HepG2 (cell line): ENCODE data around the gene MYCBP2. TPM values are rescaled to one million over a fixed set of nuclear protein-coding genes. Genes with fewer than 3 reads are reported as not detected.

Source experiments
- ATAC-seq: fragments of 200-7000 bp; cut with Tn5 transposase; 3 replicates; pipeline ENCODE4 v1.9.1; 2020; ENCODE audit warnings: mild to moderate bottlenecking, moderate library complexity
- BruUV-seq: library from RNA; stranded (reverse); fragments of 400-500 nt; replicated peaks from 2 replicates; lab custom pipeline; 2021; lab: Mats Ljungman, UMichigan
- CTCF ChIA-PET: fragments of 300-600 bp; formaldehyde crosslinking; extraction: SDS; loops from one replicate; lab custom pipeline; 2021; ENCODE audit warnings: low total read pairs, inconsistent platforms, low intra/inter-chr PET ratio; lab: Yijun Ruan, JAX
- POLR2A ChIA-PET: fragments of 350-600 bp; sonication (Branson Sonifier 250); formaldehyde crosslinking; loops from one replicate; lab custom pipeline; 2020; ENCODE audit warnings: antibody characterized with exemption, inconsistent platforms; lab: Yijun Ruan, JAX
- DNase-seq: peaks from one replicate; pipeline ENCODE4 v3.0.0-alpha.2; 2015; ENCODE audit warnings: low spot score
- FAIRE-seq: peaks from 3 replicates; lab custom pipeline; 2011; peaks lifted over from hg19 to GRCh38; lab: Jason Lieb, UNC
- H2AFZ ChIP-seq: one replicate; pipeline ENCODE4 v1.6.1; 2011; ENCODE audit warnings: low read length, inconsistent platforms
- H3K27ac ChIP-seq: fragments of 300-600 bp; 3 replicates; pipeline ENCODE4 v1.8.0; 2011; ENCODE audit warnings: mixed run types, mild to moderate bottlenecking, mixed read lengths, low read length, inconsistent platforms; ENCODE audit not compliant: insufficient read depth; ENCODE audit errors: extremely low read length
- H3K27me3 ChIP-seq, 2 experiments: fragments of 200-600 bp in 1 of 2; 2 replicates in 1 of 2; 3 replicates in 1 of 2; pipeline versions ENCODE4 v1.6.0 to v1.8.0; 2011; ENCODE audit warnings: low read length in 2 of 2, mild to moderate bottlenecking in 2 of 2, moderate library complexity in 2 of 2, inconsistent platforms in 1 of 2; ENCODE audit not compliant: insufficient read depth in 2 of 2, control insufficient read depth in 1 of 2
- H3K36me3 ChIP-seq, 2 experiments: fragments of 200-600 bp in 1 of 2; replicated peaks in 1 of 2; 2 replicates in 1 of 2; 3 replicates in 1 of 2; pipeline versions ENCODE4 v1.5.1 to v1.8.0; 2011; ENCODE audit warnings: low read length in 2 of 2, inconsistent platforms in 1 of 2; ENCODE audit not compliant: insufficient read depth in 2 of 2, control insufficient read depth in 1 of 2
- H3K4me1 ChIP-seq: 2 replicates; pipeline ENCODE4 v1.5.1; 2012; ENCODE audit warnings: low read length, inconsistent platforms; ENCODE audit not compliant: insufficient read depth
- H3K4me2 ChIP-seq: 2 replicates; pipeline ENCODE4 v1.6.0; 2011; ENCODE audit warnings: low read depth, low read length, inconsistent platforms
- H3K4me3 ChIP-seq, 3 experiments: fragments of 200-600 bp in 1 of 3; sonication (generic), shearing (Covaris generic) in 1 of 3; replicated peaks in 1 of 3; 2 replicates each; pipeline ENCODE4 v1.5.1; 2011 to 2016; ENCODE audit warnings: low read length in 3 of 3, inconsistent platforms in 2 of 3, low read depth in 2 of 3, mild to moderate bottlenecking in 2 of 3, control low read depth in 1 of 3, mixed read lengths in 1 of 3; ENCODE audit not compliant: insufficient read depth in 1 of 3
- H3K79me2 ChIP-seq: one replicate; pipeline ENCODE4 v1.6.1; 2011; ENCODE audit warnings: low read length, inconsistent platforms; ENCODE audit not compliant: insufficient read depth
- H3K9ac ChIP-seq: 2 replicates; pipeline ENCODE4 v1.6.0; 2011; ENCODE audit warnings: mild to moderate bottlenecking, low read depth, low read length, inconsistent platforms; ENCODE audit not compliant: insufficient read depth
- H3K9me3 ChIP-seq: 2 replicates; pipeline ENCODE4 v1.5.1; 2012; ENCODE audit warnings: mild to moderate bottlenecking, low read length
- H4K20me1 ChIP-seq: 2 replicates; pipeline ENCODE4 v1.6.0; 2011; ENCODE audit warnings: inconsistent platforms, mild to moderate bottlenecking, low read length, moderate library complexity; ENCODE audit not compliant: insufficient read depth
- AGO1 ChIP-seq: fragments of 200-400 bp; formaldehyde crosslinking; IDR thresholded peaks from 2 replicates; pipeline ENCODE4 v1.6.1; 2017; ENCODE audit warnings: mild to moderate bottlenecking, low read depth, low read length, moderate library complexity; ENCODE audit not compliant: poor library complexity, severe bottlenecking
- ELF3 ChIP-seq: IDR thresholded peaks from 2 replicates; pipeline ENCODE4 v1.6.1; 2016; ENCODE audit warnings: missing genetic modification reagents, missing compliant biosample characterization
- ELK4 ChIP-seq: sonication (generic); formaldehyde crosslinking; IDR thresholded peaks from 2 replicates; pipeline ENCODE4 v1.9.0; 2021; ENCODE audit warnings: missing genetic modification reagents, borderline replicate concordance
- FOXA1 ChIP-seq, 2 experiments: fragments of 450-650 bp in 1 of 2; sonication (generic) in 1 of 2; formaldehyde crosslinking in 1 of 2; IDR thresholded peaks; 2 replicates each; pipeline versions ENCODE4 v1.4.0 to v1.6.1; 2016 to 2020; ENCODE audit warnings: missing genetic modification reagents in 1 of 2
- GATAD2A ChIP-seq: IDR thresholded peaks from 2 replicates; pipeline ENCODE4 v1.6.1; 2016
- HCFC1 ChIP-seq: fragments of 150-350 bp; IDR thresholded peaks from 2 replicates; pipeline ENCODE4 v1.6.1; 2014; ENCODE audit warnings: low read depth, low read length
- MTF2 ChIP-seq: sonication (generic); formaldehyde crosslinking; IDR thresholded peaks from 2 replicates; pipeline ENCODE4 v1.5.0; 2020; ENCODE audit warnings: missing genetic modification reagents, borderline replicate concordance
- POLR2AphosphoS5 ChIP-seq: IDR thresholded peaks from 2 replicates; pipeline ENCODE4 v1.6.1; 2012; ENCODE audit warnings: low read depth, low read length
- STAT5B ChIP-seq: sonication (generic); formaldehyde crosslinking; IDR thresholded peaks from 2 replicates; pipeline ENCODE4 v1.4.0; 2020; ENCODE audit warnings: missing genetic modification reagents
- ZBTB3 ChIP-seq: sonication (generic); formaldehyde crosslinking; IDR thresholded peaks from 2 replicates; pipeline ENCODE4 v1.4.0; 2020; ENCODE audit warnings: low read depth, mild to moderate bottlenecking, moderate library complexity, missing genetic modification reagents, borderline replicate concordance
- ZNF12 ChIP-seq: sonication (generic); formaldehyde crosslinking; IDR thresholded peaks from 2 replicates; pipeline ENCODE4 v1.5.0; 2020; ENCODE audit warnings: missing genetic modification reagents
- ZNF75D ChIP-seq: sonication (generic); formaldehyde crosslinking; IDR thresholded peaks from 2 replicates; pipeline ENCODE4 v1.8.1; 2023; ENCODE audit warnings: missing genetic modification reagents, mild to moderate bottlenecking, borderline replicate concordance
- ZNF761 ChIP-seq: sonication (generic); formaldehyde crosslinking; conservative IDR thresholded peaks from 2 replicates; pipeline ENCODE4 v1.4.0; 2020; ENCODE audit warnings: mild to moderate bottlenecking, missing genetic modification reagents
- in situ Hi-C: cut with HindIII; loops from 2 replicates; pipeline ENCODE4 v1.10.0; 2017; ENCODE audit warnings: low pct_unique_long_range_greater_than_20kb; ENCODE audit not compliant: extremely low pct_ligation_motif_present
- intact Hi-C: fragments of 100-400 bp; cut with micrococcal nuclease; formaldehyde crosslinking; loops from one replicate; pipeline ENCODE4 v1.10.0; 2022; ENCODE audit not compliant: unreplicated experiment
- polyA plus RNA-seq, 8 experiments: library from polyadenylated mRNA; depleted of rRNA in 3 of 8; stranded (reverse) in 7 of 8; unstranded in 1 of 8; fragments of >200 nt; fragmentation: Illumina TruSeq in 4 of 8; extraction: Trizol in 4 of 8; gene quantifications; 2 replicates each; pipeline versions ENCODE4 v1.2.1 to v1.2.3, GENCODE V29; 2011 to 2016; ENCODE audit warnings: low read depth in 4 of 8, missing spikeins in 1 of 8, mixed read lengths in 1 of 8; ENCODE audit not compliant: insufficient read depth in 1 of 8
- total RNA-seq, 5 experiments: library from RNA; depleted of rRNA; stranded (reverse); fragments of >200 nt; fragmentation: Illumina TruSeq; extraction: Trizol; gene quantifications; 2 replicates each; pipeline ENCODE4 v1.2.3, GENCODE V29; 2016; ENCODE audit warnings: low read depth in 1 of 5
- TF ChIP-seq, protein P1 (sequence below): sonication (generic); formaldehyde crosslinking; IDR thresholded peaks from 2 replicates; pipeline ENCODE4 v1.5.1; 2020; ENCODE audit warnings: missing genetic modification reagents, mild to moderate bottlenecking, borderline replicate concordance
- TF ChIP-seq, protein P2 (sequence below): sonication (generic); formaldehyde crosslinking; IDR thresholded peaks from 2 replicates; pipeline ENCODE4 v1.8.0; 2022; ENCODE audit warnings: missing genetic modification reagents, mild to moderate bottlenecking, moderate library complexity, borderline replicate concordance
- TF ChIP-seq, protein P3 (sequence below): sonication (generic); formaldehyde crosslinking; IDR thresholded peaks from 2 replicates; pipeline ENCODE4 v1.4.0; 2020; ENCODE audit warnings: missing genetic modification reagents

Gene MYCBP2
- total and polyA plus RNA-seq, 2 of the 13 experiments (the other 11 are each of a cell fraction or from before 2014, with no cell fraction given), result 16.3 to 35.3 TPM

DNA sequence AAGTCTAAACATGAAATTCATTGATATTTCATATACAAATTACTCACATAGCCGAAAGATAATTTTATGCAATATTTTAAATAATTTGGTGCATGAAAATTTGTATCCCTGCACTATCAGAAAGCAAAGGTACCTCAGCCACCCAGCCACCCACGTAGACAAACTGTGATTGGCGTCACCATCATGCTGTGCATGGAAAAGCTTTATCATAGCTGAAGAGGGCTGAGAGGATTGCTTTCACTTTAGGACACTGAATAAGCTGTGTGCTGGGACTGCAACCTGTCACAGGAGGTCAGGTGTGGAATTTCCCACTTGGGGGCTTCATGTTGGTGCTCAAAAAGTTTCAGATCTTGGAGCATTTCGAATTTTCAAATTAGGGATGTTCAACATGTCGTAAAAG lies 96.3 kb downstream of the MYCBP2 start (continued):
- TF ChIP-seq, protein P1, sequence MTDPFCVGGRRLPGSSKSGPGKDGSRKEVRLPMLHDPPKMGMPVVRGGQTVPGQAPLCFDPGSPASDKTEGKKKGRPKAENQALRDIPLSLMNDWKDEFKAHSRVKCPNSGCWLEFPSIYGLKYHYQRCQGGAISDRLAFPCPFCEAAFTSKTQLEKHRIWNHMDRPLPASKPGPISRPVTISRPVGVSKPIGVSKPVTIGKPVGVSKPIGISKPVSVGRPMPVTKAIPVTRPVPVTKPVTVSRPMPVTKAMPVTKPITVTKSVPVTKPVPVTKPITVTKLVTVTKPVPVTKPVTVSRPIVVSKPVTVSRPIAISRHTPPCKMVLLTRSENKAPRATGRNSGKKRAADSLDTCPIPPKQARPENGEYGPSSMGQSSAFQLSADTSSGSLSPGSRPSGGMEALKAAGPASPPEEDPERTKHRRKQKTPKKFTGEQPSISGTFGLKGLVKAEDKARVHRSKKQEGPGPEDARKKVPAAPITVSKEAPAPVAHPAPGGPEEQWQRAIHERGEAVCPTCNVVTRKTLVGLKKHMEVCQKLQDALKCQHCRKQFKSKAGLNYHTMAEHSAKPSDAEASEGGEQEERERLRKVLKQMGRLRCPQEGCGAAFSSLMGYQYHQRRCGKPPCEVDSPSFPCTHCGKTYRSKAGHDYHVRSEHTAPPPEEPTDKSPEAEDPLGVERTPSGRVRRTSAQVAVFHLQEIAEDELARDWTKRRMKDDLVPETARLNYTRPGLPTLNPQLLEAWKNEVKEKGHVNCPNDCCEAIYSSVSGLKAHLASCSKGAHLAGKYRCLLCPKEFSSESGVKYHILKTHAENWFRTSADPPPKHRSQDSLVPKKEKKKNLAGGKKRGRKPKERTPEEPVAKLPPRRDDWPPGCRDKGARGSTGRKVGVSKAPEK (CRISPR knock-in tag), result no peak
- no peak for TF ChIP-seq ZNF75D (CRISPR knock-in tag)
- no peak for TF ChIP-seq ZBTB3
- no peak for TF ChIP-seq ELK4
- no peak for TF ChIP-seq ZNF12 (CRISPR knock-in tag)

GRCh38 chr13:77225946-77226345 lies 100.9 kb downstream of the MYCBP2 start:
- no peak overlapping the region for H3K27ac ChIP-seq
- in situ Hi-C loops (no loop called here), intact Hi-C loops (no loop called here)
- no peak overlapping the region for H3K9ac ChIP-seq
- H3K4me1 ChIP-seq, result no peaks in the 10 kb centered on the region
- H2AFZ ChIP-seq, result no peak overlapping the region
- no peak for FAIRE-seq
- DNase-seq, result no peak
- ChIA-PET POLR2A (no interaction called here), CTCF (no interaction called here)
- no peaks in the 10 kb centered on the region for H3K27me3 ChIP-seq
- H3K9me3 ChIP-seq, result no peaks in the 10 kb centered on the region
- no peaks in the 10 kb centered on the region for H4K20me1 ChIP-seq
- H3K79me2 ChIP-seq, result no peaks in the 10 kb centered on the region
- BruUV-seq, result no TSS peak
- H3K36me3 ChIP-seq, result no peaks in the 10 kb centered on the region; a peak in 1 of 5 replicates
- no peak overlapping the region for H3K4me3 ChIP-seq
- no peak overlapping the region for H3K4me2 ChIP-seq
- no peak for ATAC-seq
- no peak for TF ChIP-seq HCFC1
- TF ChIP-seq, protein P2, sequence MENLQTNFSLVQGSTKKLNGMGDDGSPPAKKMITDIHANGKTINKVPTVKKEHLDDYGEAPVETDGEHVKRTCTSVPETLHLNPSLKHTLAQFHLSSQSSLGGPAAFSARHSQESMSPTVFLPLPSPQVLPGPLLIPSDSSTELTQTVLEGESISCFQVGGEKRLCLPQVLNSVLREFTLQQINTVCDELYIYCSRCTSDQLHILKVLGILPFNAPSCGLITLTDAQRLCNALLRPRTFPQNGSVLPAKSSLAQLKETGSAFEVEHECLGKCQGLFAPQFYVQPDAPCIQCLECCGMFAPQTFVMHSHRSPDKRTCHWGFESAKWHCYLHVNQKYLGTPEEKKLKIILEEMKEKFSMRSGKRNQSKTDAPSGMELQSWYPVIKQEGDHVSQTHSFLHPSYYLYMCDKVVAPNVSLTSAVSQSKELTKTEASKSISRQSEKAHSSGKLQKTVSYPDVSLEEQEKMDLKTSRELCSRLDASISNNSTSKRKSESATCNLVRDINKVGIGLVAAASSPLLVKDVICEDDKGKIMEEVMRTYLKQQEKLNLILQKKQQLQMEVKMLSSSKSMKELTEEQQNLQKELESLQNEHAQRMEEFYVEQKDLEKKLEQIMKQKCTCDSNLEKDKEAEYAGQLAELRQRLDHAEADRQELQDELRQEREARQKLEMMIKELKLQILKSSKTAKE (CRISPR knock-in tag), result no peak
- no peak for TF ChIP-seq GATAD2A (CRISPR knock-in tag)
- TF ChIP-seq MTF2 (CRISPR knock-in tag), result no peak
- no peak for TF ChIP-seq POLR2AphosphoS5
- TF ChIP-seq FOXA1 (IDR thresholded peaks at IDR 0.05), result no peak
- TF ChIP-seq FOXA1 (CRISPR knock-in tag; IDR thresholded peaks at IDR 0.05), result no peak
- no peak for TF ChIP-seq ELF3 (CRISPR knock-in tag)
- no peak for TF ChIP-seq STAT5B (CRISPR knock-in tag)
- no peak for TF ChIP-seq AGO1
- TF ChIP-seq ZNF761 (CRISPR knock-in tag), result no peak
- TF ChIP-seq, protein P3, sequence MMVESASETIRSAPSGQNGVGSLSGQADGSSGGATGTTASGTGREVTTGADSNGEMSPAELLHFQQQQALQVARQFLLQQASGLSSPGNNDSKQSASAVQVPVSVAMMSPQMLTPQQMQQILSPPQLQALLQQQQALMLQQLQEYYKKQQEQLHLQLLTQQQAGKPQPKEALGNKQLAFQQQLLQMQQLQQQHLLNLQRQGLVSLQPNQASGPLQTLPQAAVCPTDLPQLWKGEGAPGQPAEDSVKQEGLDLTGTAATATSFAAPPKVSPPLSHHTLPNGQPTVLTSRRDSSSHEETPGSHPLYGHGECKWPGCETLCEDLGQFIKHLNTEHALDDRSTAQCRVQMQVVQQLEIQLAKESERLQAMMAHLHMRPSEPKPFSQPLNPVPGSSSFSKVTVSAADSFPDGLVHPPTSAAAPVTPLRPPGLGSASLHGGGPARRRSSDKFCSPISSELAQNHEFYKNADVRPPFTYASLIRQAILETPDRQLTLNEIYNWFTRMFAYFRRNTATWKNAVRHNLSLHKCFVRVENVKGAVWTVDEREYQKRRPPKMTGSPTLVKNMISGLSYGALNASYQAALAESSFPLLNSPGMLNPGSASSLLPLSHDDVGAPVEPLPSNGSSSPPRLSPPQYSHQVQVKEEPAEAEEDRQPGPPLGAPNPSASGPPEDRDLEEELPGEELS (CRISPR knock-in tag), result no peak
